Neural cell (in vitro differentiated cells): Measurements from ENCODE around the gene B3GALT6.

Experiments used
- CTCF ChIP-seq: fragments of 450-650 bp; IDR thresholded peaks from 2 replicates; pipeline ENCODE4 v1.5.1; 2014; ENCODE audit warnings: antibody characterized with exemption, mild to moderate bottlenecking, moderate library complexity; ENCODE audit not compliant: poor library complexity, severe bottlenecking
- EZH2 ChIP-seq: fragments of 200-600, 300-800 bp; shearing (Covaris generic), sonication (generic); IDR thresholded peaks from 2 replicates; pipeline ENCODE4 v1.6.1; 2014; ENCODE audit warnings: antibody characterized with exemption, low read length, borderline replicate concordance, mild to moderate bottlenecking; ENCODE audit not compliant: insufficient read depth, poor library complexity, severe bottlenecking

DNA sequence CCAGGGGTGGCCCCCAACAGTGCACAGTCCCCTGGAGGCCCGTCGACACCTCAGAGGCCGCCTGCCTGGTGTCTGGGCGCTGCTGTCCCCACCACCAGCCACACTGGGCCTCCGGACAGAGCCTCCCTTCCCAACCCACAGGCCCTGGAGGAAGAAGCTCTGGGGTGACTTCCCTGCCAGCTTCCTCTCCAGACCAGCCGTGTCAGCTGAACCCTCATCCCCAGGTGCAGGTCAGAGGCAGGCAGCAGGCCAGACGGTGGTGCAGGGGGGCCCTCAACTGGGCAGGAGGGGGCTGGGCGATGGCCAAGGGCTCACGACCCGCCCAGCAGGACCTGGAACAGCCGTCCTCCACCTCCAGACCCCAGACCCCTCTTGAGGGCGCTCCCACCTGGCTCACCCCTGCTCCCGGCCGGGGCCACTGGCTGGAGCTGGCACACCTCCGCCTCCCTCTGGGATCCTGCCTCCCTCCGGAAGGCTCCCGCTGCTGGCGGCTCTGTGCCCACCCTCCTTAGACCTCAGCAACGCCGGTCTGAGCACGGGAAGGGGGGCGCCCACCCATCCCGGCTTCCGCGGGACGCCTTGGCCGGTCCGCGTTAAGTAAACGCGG lies 26.2 kb upstream of the B3GALT6 start:
- no peak for TF ChIP-seq EZH2
- TF ChIP-seq CTCF = no peak
